ENCODE measurements around the gene CEACAM19.

The CEACAM19 gene

GRCh38 chr19:44712864-44713515 is 41.7 kb downstream of the CEACAM19 start:
- no peak for TF ChIP-seq CTCF (IDR thresholded peaks at IDR 0.05)

GRCh38 chr19:44714597-44715169 is 43.4 kb downstream of the CEACAM19 start:
- no peak for TF ChIP-seq CTCF (IDR thresholded peaks at IDR 0.05)

DNA sequence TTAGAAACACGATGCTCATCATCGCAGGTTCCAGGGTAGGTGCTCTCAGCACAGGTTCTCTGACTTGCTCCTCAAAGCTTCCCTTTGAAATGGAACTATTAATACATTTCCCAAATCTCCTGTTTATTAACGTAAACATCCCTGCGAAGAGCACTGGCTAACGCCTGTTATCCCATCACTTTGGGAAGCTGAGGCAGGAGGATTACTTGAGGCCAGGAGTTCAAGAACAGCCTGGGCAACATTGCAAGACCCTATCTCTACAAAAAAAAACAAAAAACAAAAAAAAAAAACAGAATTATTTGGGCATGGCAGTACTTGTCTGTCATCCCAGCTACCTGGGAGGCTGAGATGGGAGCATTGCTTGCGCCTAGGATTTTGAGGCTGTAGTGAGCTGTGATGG is 46.3 kb downstream of the CEACAM19 start:
- TF ChIP-seq CTCF (IDR thresholded peaks at IDR 0.05) = no peak

- TF ChIP-seq CTCF (IDR thresholded peaks at IDR 0.05) = no peak
Observed at GRCh38 chr19:44718441-44719261, 47.4 kb downstream of the CEACAM19 start.

- no peak for TF ChIP-seq CTCF (IDR thresholded peaks at IDR 0.05)
Observed at GRCh38 chr19:44719262-44719701, 48.0 kb downstream of the CEACAM19 start.

GRCh38 chr19:44720945-44721344 is 49.7 kb downstream of the CEACAM19 start:
- no peak for TF ChIP-seq CTCF (IDR thresholded peaks at IDR 0.05)

DNA sequence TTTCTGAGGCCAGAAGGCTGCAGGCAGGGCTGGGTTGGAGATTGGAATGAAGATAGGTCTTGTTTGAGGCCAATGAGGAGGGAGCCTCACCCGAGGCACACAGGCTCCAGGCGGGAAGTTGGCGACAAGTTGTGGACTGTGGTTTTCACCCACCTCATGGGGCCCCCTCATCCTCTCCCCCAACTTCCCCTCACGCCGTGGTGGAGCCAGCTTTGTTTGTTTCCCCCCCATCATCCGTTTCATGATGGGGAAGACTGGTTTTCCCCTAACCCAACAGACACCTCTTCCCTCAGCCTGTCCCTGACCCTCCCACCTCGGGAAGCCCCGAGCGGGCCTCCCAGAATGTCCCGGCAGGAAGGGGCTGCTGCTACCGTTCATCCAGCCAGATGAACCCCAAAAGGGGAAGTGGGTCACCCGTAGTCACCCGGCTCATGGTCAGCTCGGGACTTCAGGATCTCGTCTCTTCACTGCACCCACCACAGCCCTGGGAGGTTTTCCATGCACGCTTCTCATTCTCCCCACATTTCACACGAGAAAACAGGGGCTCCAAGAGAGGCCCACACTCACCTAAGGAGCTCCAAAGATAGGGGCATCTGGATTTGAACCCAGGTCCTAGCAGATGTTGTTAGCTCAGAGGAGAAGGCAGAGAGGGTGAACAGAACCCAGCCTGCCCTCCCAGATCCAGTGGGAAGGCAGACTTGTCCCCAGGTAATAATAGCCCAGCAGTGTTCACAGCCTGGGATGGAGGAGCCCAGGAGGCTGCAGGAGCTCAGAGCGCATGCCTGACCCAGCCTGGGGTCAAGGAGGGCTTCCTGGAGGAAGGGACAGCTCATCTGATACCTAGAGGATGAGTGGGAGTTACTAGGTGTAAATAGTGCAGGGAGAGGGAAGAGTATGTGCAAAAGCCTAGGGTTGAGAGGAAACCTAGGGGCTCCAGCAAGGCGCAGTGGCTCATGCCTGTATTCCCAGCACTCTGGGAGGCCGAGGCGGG is 51.1 kb downstream of the CEACAM19 start:
- TF ChIP-seq CTCF (IDR thresholded peaks at IDR 0.05) = no peak
